HG03457 (cell line): ENCODE results near the gene MCCC2.
"Not testable (repeated sequence)": the region's sequence is repeated elsewhere in the genome, so short reads cannot be mapped to it uniquely, and the experiment has no call there.

Source experiments
- ATAC-seq: cut with Tn5 transposase; IDR thresholded peaks from one replicate; pipeline ENCODE4 v1.9.1; 2021; ENCODE audit warnings: moderate number of reproducible peaks; ENCODE audit not compliant: unreplicated experiment

Gene MCCC2

DNA sequence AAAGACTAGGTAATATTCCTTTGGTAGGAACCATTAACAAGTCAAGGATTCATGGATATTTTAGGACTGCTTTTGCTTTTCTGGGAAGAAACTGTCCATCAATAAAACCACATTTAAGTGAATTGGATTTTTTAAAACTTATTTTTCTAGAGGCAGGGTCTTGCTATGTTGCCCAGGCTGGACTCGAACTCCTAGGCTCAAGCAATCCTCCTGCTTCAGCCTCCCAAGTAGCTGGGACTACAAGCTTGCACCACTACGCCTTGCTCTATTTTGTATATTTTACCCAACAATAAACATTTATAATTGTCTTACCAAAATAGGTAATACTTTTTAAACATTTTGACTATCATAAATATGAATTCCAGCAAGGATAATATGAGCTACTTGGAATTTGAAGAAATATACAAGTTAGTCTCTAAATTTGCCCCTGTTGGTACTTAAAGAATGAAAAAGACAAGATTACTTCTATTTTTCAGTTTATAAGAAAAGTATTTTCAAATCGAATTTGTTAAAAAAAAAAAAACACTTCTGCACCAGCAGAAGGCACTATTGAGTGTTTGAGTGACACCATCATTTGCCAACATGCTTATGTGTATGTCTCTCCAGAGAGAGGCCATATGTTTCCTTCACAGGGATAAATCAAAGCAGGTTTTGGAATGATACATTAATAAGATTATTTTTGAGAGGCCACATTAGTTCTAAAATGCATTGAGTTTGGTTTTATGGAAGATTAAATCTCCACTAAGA lies 71.9 kb downstream of the MCCC2 start:
- no peak for ATAC-seq

DNA sequence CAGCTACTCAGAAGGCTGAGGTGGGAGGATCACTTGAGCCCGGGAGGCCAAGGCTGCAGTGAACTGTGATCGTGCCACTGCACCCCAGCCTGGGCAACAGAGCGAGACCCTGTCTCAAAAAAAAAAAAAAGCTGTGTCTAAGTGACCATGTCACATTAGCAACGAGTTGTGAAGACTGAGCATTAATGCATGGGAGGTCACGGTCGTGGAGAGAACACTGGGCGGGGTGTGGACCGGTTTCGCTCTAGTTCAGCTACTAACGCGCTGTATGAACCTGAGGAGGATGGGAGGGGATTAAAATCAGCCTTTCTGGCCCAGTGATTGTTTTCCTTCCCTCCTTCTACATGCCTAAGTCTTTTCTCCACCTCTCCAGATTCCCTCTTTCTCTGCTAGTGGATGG lies 75.2 kb downstream of the MCCC2 start:
- ATAC-seq: no peak

DNA sequence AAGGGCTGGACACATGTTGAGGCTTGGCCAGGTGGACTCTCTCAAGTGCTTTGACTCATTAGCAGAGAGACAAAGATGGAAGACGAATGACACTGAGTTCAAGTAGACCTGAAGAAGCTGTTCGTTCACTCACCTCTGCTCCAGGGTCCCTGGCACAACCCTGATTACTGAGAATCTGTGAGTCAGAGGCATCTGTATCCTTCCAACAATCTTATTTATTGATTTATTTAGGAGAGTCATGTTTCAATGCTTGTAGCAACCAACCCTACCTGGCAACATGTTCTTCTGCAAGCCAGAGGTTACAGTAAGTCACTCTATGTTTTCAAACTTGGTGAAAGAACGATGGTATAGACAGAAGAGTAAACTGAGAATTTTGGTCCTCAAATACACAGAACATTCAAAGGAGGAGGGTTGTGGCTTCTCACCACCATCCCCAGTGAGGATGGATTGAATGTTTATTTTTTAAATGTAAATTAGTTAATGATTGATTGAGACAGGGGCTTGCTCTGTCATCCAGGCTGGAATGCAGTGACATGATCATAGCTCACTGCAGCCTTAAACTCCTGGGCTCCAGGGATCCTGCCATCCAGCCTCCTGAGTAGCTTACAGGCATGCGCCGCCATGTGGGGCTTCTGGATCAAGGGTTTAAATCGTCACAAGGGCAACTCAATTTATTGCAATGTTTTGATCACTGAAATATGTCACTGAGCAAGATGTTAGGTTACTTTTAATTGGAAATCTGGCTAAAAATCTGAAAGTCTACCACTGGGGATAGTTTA lies 76.2 kb downstream of the MCCC2 start:
- no peak for ATAC-seq

DNA sequence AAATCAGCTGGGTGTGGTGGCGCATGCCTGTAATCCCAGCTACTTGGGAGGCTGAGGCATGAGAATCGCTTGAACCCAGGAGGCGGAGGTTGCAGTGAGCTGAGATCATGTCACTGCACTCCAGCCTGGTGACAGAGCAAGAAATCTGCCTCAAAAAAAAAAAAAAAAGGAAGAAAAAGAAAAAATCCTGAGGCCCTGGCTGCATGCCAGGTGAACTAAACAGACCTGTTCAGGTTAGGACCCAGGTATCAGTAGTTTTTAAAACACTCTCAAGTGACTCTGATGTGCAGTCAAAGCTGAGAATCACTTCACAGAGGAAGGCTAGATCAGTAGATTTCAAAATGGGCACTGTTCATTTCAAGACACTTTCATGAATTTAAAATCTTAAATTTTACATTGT lies 77.5 kb downstream of the MCCC2 start:
- not testable (repeated sequence) for ATAC-seq

DNA sequence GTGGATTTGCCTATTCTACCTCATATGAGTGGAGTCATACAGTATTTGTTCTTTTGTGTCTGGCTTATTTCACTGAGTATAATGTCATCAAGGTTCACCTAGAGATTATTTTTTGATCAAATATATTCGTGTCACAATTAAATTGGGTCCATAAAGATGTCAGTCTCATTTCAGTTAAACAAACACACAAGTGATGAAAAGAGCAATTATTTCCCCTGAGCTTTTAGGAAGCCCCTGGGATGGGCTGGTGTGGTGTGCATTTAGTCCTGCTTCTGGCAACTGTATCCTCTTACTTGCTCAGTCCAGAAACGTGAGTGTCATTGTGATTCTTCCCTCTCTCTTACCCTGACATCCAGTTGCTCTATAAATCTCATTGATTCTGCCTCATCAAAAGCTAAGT lies 79.2 kb downstream of the MCCC2 start:
- no peak for ATAC-seq

DNA sequence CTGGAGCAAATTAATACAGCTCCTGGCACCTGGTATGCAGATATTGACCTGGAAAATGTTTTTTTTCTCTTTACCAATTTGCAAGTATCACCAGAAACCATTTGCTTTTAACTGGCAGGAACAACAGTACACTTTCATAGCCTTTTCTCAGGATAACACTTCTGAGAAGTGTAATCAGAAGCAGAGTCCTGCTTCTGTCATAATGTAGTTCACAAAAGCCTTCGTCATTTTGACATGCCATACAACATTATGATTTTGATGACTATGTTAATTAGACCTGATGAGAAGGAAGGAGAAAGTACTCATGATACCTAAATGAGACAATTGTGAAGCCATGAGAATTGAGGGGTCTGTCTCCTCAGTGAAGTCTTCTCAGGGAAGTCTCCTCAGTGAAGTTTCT lies 90.8 kb downstream of the MCCC2 start:
- ATAC-seq: no peak

DNA sequence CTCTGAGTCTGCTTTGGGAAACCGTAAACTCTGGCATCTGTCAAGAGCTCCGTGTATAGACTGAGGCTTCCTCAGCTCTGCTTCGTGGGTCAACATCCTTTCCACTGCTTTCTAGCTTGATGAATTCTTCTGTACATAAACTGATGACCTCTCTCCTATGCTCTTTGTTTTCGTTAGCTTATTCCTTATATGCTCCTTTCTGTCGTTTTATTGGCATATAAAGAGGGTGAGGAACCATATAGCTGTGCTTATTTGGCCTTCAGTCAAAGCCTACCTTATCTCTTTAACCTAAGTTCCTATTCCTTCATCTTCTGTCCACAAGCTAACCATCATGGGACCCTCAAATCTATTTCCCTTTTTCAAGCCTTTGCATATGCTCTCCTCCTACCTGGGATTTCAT lies 92.6 kb downstream of the MCCC2 start:
- no peak for ATAC-seq

DNA sequence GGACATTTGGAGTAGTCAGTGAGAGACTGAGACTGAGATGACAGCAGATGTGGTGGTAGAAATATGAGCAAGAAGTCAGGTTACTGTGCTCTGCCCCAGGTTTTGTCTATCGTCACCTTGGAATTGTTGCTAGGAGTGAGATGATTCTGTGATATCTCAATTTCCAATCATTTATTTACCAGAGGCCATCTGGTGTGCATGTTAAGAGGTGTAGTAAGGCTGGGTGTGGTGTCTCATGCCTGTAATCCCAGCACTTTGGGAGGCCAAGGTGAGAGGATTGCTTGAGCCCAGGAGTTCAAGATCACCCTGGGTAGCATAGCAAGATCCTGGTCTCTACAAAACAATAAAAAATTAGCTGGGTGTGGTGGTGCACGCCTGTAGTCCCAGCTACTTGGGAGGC lies 93.4 kb downstream of the MCCC2 start:
- ATAC-seq: no peak

DNA sequence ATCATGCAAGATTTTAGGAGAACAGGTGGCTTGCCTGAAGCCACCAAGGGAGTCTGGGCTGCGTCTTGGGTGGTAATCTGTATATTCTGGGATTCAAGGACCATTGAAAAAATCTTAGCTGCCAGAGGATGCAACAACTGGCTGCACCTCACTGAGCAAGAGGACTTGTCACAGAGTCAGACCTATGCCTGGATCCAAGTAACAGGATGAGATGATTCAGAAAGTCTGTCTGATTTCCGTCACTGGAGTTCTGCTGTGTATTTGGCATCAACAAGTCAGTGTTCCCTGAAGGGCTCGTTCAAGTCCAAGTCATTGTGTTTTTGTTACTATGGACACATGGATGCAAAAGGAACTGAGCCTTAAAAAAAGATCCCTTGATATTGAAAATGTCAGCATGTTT lies 94.2 kb downstream of the MCCC2 start:
- ATAC-seq: no peak

DNA sequence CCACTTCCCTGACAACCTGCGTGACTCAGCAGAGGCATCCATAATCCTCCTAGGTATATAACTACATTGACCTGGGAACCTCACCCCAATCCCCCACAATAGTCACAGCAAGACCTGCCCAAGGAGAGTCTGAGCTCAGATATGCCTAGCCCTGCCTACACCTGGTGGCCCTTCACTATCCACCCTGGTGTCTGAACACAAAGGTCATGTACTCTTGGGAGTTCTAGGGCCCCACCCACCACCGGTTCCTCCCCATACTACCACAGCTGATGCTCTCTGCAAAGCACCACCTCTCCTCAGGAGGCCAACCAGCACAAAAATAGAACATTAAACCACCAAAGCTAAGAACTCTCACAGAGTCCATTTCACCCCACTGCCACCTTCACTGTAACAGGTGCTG lies 97.2 kb downstream of the MCCC2 start:
- no peak for ATAC-seq

DNA sequence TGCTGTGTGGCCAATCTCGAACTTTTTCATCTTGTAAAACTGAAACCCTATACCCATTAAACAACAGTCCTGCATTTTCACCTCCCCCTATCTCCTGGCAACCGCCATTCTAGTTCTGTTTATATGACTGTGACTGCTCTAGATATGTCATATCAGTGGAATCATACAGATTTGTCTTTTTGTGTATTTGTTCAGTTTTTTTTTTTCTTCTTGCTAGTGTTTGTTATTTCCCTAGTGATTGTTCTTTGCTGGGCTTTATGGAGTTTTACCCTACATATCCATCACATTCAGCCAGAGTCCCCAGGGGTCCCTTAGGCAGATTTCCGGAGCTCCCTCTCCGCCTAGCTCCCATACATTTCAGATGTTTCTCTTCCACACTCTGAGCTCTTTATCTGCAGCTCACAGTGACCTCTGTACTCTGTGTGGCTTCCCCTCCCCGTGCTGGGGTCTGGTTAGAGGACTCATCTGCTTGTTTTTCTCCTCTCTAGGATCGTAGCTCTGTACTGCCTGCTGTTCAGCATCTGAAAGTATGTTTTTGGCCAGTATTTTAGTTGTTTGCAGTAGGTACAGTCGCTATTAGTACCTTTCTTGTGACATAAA lies 106.8 kb downstream of the MCCC2 start:
- ATAC-seq: no peak

DNA sequence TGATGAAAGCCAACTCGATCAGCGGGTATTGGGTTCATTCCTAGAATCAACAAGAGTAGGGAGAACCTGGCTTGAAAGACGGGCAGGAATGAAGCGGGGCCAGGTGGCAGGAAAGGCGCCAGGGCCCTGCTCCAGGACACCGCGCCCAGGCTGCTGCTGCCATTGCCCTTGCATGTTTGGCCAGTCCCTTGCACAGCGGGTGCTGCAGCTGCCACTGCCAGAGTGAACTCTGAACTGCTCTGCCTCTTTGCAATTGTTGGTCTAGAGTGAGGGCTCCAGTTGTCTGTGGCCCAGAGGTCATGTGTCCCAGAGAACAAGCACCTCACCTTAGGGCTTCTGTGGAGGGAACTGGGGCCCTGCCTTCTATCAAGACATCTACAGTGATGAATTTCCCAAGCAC lies 107.9 kb downstream of the MCCC2 start:
- no peak for ATAC-seq

DNA sequence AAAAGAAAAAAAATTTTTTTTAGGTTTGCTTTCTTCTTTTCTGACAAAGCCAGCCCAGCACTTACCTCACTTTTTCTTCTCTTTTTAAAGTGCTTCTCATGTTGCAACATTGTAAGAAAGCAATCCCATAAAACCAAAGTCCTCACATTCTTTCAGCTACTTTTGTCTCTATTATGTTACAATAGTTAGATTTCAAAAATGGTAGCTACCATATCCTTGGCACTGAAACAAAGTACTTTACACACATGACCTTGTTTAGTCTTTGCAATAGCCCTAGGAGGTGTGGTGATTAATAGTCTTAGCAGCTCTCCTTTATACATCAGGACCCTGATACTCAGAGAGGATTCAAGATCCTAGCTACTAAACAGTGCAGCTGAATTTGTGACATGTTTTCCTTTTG lies 108.5 kb downstream of the MCCC2 start:
- no peak for ATAC-seq

DNA sequence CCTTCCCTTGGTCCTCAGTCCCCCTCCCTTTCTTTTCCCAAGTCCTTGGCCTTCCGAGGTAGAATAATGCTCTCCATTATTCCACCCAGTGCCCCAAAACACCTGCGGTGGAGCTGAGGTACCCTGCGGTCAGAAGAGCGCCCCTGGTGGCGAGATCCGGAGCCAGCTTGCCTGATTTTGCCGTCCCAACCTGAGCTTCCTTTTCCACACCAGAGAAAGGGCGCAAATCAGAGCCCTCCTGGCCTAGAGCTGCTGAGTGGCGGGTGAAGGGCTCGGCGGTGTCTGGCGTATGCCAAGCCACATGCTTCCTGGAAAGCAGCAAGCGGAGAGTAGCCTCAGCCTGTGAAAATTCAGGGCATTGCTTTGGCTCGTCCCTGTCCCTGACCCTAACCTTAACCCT lies 110.8 kb downstream of the MCCC2 start:
- no peak for ATAC-seq

DNA sequence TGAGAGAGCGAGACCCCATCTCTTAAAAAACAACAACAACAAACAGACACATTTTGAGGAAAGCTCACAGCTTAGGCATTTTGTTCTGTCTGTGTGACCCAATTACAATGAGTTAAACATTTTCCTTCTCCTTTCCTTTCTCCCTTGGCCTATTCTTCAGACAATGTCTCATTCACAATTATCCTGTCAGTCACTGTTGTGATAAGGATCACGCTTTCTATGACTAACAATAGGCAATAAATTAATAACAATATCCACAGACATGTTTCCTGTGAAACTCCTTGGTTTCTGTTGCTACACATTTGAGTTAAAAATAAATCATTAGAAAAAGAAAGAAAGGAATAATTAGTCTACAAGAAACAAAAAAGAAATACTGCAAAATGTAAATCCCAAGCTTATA lies 112.1 kb downstream of the MCCC2 start:
- ATAC-seq: no peak

DNA sequence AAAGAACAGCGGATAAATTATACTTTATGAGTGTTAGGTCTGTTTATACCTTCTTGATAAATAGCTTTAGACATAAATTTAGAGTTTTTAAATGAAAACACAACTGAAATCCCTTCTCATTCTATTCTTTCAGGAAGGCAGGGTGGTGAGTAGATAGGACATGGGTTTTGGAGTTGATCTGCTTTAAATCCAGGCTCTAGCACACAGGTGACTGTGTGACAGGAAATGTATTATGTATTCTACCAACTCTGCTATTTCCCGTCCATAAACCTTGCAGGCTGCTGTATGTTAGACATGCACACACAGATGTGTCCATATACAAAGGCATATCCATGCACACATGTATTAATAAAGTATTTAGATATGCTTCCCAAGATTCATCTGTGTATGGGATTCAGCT lies 112.6 kb downstream of the MCCC2 start:
- ATAC-seq: no peak

DNA sequence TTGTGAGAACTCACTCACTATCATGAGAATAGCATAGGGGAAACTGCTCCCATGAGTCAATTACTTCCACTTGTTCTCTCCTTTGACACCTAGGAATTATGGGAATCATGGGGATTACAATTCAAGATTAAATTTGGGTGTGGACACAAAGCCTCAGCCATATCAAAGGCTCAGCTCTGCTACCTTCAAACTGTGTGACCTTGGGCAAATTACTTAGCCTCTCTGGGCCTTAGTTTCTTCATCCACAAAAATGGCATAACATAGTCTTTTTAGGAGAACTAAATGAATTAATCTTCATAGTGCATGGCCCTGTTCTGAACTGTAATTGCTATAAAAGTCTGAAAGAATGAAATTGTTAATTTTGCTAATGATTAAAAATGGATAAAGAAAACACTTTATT lies 113.7 kb downstream of the MCCC2 start:
- no peak for ATAC-seq

DNA sequence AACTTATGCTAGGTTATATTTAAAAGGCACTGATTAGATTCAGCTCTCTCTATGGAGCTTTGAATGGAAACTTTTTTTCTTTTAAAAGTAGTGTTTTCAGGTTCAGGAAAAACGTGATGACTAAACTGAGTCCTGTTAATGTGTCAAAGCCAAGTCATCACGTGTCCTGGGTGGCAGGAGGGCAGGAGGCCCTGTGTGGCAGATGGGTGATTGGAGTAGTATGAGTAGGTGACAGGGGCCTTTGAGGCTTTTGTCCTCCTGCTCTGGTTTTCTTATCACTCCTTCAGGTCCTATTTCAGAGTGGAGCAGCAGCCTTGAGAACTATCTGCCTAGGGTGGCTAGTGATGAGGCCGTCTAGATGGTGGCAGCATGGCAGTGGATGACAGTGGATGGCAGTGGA lies 114.3 kb downstream of the MCCC2 start:
- ATAC-seq: no peak

DNA sequence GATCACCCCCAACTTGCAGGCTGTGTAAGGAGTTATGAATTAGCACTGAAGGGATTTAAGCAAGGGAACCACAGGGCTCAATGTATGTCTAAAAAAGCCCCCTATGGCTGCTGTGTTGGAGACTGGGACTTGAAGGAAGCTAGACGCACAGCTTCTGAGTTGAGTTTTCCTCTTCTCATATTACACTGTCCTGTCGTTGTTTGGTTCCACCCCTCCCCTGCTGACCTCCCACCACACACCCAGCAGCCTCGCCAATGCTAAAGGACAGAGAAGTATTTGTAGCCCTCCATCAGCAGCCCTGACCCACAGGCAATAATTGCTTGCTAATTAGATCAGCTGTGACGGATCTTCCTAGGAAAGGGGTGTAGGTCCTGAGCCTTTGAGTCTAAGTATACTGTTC lies 116.8 kb downstream of the MCCC2 start:
- ATAC-seq: no peak

DNA sequence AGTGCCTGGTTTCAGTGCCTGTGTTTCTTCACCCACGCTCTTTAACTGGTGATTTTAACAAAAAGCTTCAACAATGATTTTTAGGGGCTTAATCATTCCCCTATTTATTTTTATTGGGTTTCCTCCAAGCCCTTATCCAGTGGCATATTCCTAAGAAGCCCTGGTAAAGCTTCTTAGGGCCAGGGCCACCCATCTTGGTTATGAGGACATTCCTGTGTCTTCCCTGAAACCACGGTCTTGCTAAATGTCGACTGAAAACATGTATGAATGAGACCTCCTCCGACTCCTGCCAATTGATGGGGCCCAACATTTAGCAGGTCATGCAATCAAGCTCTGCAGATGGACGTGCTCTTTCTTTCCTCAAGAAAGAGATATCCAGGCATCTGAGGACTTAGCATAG lies 118.3 kb downstream of the MCCC2 start:
- no peak for ATAC-seq

DNA sequence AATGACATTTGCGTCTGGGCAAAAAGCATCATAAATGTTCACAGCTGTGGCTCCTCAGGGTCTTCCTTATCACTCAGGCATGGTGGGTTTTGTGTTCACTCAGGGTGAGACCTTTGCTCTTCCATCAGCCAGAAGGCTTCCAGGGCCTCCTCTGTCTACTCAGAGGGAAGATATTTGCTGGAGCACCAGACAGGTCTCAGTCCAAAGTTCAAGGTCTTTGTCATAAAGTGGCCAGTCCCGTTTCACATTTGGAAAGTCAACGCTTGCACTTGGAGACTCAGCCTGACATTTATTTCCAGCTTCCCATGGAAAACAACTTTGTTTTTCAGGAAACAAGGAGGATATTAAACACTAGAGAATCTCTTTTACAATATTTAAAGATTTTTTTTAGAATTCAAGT lies 119.8 kb downstream of the MCCC2 start:
- ATAC-seq: no peak
